OCI-LY7 (cell line): ENCODE measurements around the gene CHST3. TPM values are rescaled to one million over a fixed set of nuclear protein-coding genes. Genes with fewer than 3 reads are reported as not detected.
"Not testable (repeated sequence)": the region's sequence is repeated elsewhere in the genome, so short reads cannot be mapped to it uniquely, and the experiment has no call there.

Experiments
- BruUV-seq: library from RNA; stranded (reverse); fragments of 400-500 nt; replicated peaks from 2 replicates; lab custom pipeline; 2021; lab: Mats Ljungman, UMichigan
- CTCF ChIA-PET: fragments of 300-600 bp; sonication (Branson Sonifier 250); formaldehyde crosslinking; loops from one replicate; lab custom pipeline; 2022; ENCODE audit warnings: antibody characterized with exemption; ENCODE audit not compliant: unreplicated experiment; lab: Charles Lee
- POLR2A ChIA-PET: fragments of 300-600 bp; sonication (Branson Sonifier 250); formaldehyde crosslinking; loops from one replicate; lab custom pipeline; 2022; ENCODE audit warnings: antibody characterized with exemption; lab: Charles Lee
- DNase-seq: peaks from one replicate; pipeline ENCODE4 v3.0.0-alpha.2; 2015; ENCODE audit warnings: low spot score
- H2AFZ ChIP-seq: fragments of 200-600 bp; sonication (generic), shearing (Covaris generic); 2 replicates; pipeline ENCODE4 v1.6.1; 2014; ENCODE audit warnings: mild to moderate bottlenecking, antibody characterized with exemption, low read length, moderate library complexity
- H3K27ac ChIP-seq: fragments of 200-600 bp; sonication (generic); 2 replicates; pipeline ENCODE4 v1.5.1; 2014; ENCODE audit warnings: mixed run types, low read depth, mild to moderate bottlenecking, moderate library complexity, low read length, inconsistent platforms; ENCODE audit not compliant: poor library complexity, severe bottlenecking
- H3K36me3 ChIP-seq: fragments of 200-600 bp; sonication (generic); 2 replicates; pipeline ENCODE4 v1.6.1; 2014; ENCODE audit warnings: mild to moderate bottlenecking, antibody characterized with exemption, low read length, moderate library complexity, mixed read lengths; ENCODE audit not compliant: insufficient read depth
- H3K4me1 ChIP-seq: fragments of 200-600 bp; sonication (generic); 2 replicates; pipeline ENCODE4 v1.5.1; 2014; ENCODE audit warnings: mild to moderate bottlenecking, low read length; ENCODE audit not compliant: insufficient read depth, poor library complexity, severe bottlenecking
- H3K4me2 ChIP-seq: fragments of 200-600 bp; sonication (generic); 2 replicates; pipeline ENCODE4 v1.6.1; 2014; ENCODE audit warnings: mild to moderate bottlenecking, low read length
- H3K4me3 ChIP-seq: fragments of 200-600 bp; sonication (generic); 2 replicates; pipeline ENCODE4 v1.5.1; 2014; ENCODE audit warnings: mild to moderate bottlenecking, low read depth, low read length; ENCODE audit not compliant: poor library complexity, severe bottlenecking
- H3K79me2 ChIP-seq: fragments of 200-600 bp; sonication (generic); 2 replicates; pipeline ENCODE4 v1.6.1; 2016; ENCODE audit warnings: low read depth, mild to moderate bottlenecking, low read length, moderate library complexity, mixed read lengths; ENCODE audit not compliant: insufficient read depth
- H3K9me2 ChIP-seq: fragments of 200-600 bp; sonication (generic); 2 replicates; pipeline ENCODE4 v1.6.1; 2016; ENCODE audit warnings: mild to moderate bottlenecking, low read length, mixed read lengths; ENCODE audit not compliant: insufficient read depth
- H3K9me3 ChIP-seq: fragments of 200-600 bp; sonication (generic); 2 replicates; pipeline ENCODE4 v1.6.1; 2014; ENCODE audit warnings: mild to moderate bottlenecking, mixed run types, low read length, mixed read lengths
- H4K20me1 ChIP-seq: fragments of 200-600 bp; sonication (generic); 2 replicates; pipeline ENCODE4 v1.6.1; 2014; ENCODE audit warnings: mild to moderate bottlenecking, antibody characterized with exemption, low read length, moderate library complexity, mixed read lengths; ENCODE audit not compliant: insufficient read depth
- CTCF ChIP-seq: fragments of 200-600 bp; sonication (generic); conservative IDR thresholded peaks from 2 replicates; pipeline ENCODE4 v1.5.1; 2014; ENCODE audit warnings: mild to moderate bottlenecking, antibody characterized with exemption, low read length, moderate library complexity, mixed read lengths
- EZH2phosphoT487 ChIP-seq: fragments of 200-600 bp; sonication (generic); IDR thresholded peaks from 2 replicates; pipeline ENCODE4 v1.6.1; 2018; ENCODE audit warnings: low read depth, borderline replicate concordance, mild to moderate bottlenecking, mixed run types, antibody characterized with exemption, low read length, moderate library complexity, mixed read lengths
- intact Hi-C: fragments of 100-400 bp; cut with micrococcal nuclease; formaldehyde crosslinking; loops from one replicate; pipeline ENCODE4 v1.10.0; 2022; ENCODE audit not compliant: unreplicated experiment
- total RNA-seq, 2 experiments: library from RNA; depleted of rRNA in 1 of 2; stranded (reverse); fragments of >200 nt in 1 of 2; shearing (Covaris generic) in 1 of 2; gene quantifications; 2 replicates each; pipeline ENCODE4 v1.2.3, GENCODE V29; 2014 to 2022

The CHST3 gene
- total RNA-seq, 2 experiments from 2014 or later = not detected

- H3K4me3 ChIP-seq = no peak overlapping the region
- intact Hi-C loops = no loop called here
- DNase-seq = no peak
- ChIA-PET CTCF (interaction anchor here (0.5 kb wide), 1 partner anchor 210 kb away, joined by 3 read pairs; no protein-coding TSS in a partner anchor), POLR2A (interaction anchor here (0.6 kb wide), 1 partner anchor 1003 kb away, joined by 4 read pairs; no protein-coding TSS in a partner anchor)
- no peaks in the 10 kb centered on the region for H3K4me1 ChIP-seq
- no peak overlapping the region for H3K4me2 ChIP-seq
- no peaks in the 10 kb centered on the region for H3K9me3 ChIP-seq
- H2AFZ ChIP-seq = no peak overlapping the region
- TF ChIP-seq EZH2phosphoT487 (no peak), CTCF (no peak)
- BruUV-seq = no TSS peak
- no peaks in the 10 kb centered on the region for H3K79me2 ChIP-seq
- H3K36me3 ChIP-seq = no peaks in the 10 kb centered on the region
- no peaks in the 10 kb centered on the region for H4K20me1 ChIP-seq
- no peaks in the 10 kb centered on the region for H3K9me2 ChIP-seq
- H3K27ac ChIP-seq = no peak overlapping the region
Observed at GRCh38 chr10:71975871-71976725, 11.9 kb downstream of the CHST3 start.

GRCh38 chr10:71977614-71977903 lies 13.4 kb downstream of the CHST3 start:
- H2AFZ ChIP-seq, H3K79me2 ChIP-seq, DNase-seq, H3K4me1 ChIP-seq, H3K9me2 ChIP-seq, CTCF ChIA-PET, H3K27ac ChIP-seq, H3K4me3 ChIP-seq, BruUV-seq, H3K36me3 ChIP-seq, H3K9me3 ChIP-seq, H3K4me2 ChIP-seq, H4K20me1 ChIP-seq, intact Hi-C loops: not testable (repeated sequence)
- POLR2A ChIA-PET = interaction anchor here (0.6 to 0.7 kb wide), 2 partner anchors 73 to 594 kb away, joined by 3 read pairs; no protein-coding TSS in a partner anchor

GRCh38 chr10:71978476-71978875 lies 14.3 kb downstream of the CHST3 start:
- CTCF ChIA-PET = no interaction called here
- Histone ChIP-seq H3K79me2 (no peaks in the 10 kb centered on the region), H3K4me2 (no peak overlapping the region), H3K36me3 (no peaks in the 10 kb centered on the region), H3K9me3 (no peaks in the 10 kb centered on the region), H2AFZ (no peak overlapping the region), H3K27ac (no peak overlapping the region), H3K4me3 (no peak overlapping the region), H3K4me1 (no peaks in the 10 kb centered on the region), H4K20me1 (no peaks in the 10 kb centered on the region), H3K9me2 (no peaks in the 10 kb centered on the region)
- intact Hi-C loops = no loop called here
- no peak for DNase-seq
- TF ChIP-seq EZH2phosphoT487 (no peak), CTCF (peak; percentile 32; the same call in 1 of the 2 replicates)
- POLR2A ChIA-PET = no interaction called here
- no TSS peak for BruUV-seq
